Loucy (cell line): ENCODE measurements around the gene TRAPPC1.

Experiments
- CTCF ChIP-seq: fragments of 200-600 bp; sonication (generic); conservative IDR thresholded peaks from 2 replicates; pipeline ENCODE4 v1.5.1; 2014; ENCODE audit warnings: mild to moderate bottlenecking, antibody characterized with exemption, low read length
- EZH2phosphoT487 ChIP-seq: fragments of 200-600 bp; IDR thresholded peaks from 2 replicates; pipeline ENCODE4 v1.6.1; 2018; ENCODE audit warnings: antibody characterized with exemption, mild to moderate bottlenecking, moderate library complexity, borderline replicate concordance

GRCh38 chr17:7882068-7882467 lies 49.7 kb downstream of the TRAPPC1 start:
- TF ChIP-seq CTCF (no peak), EZH2phosphoT487 (no peak)
